H9 (cell line): ENCODE results near the gene ATXN10. TPM values are rescaled to one million over a fixed set of nuclear protein-coding genes. Genes with fewer than 3 reads are reported as not detected.

Experiments used
- DNase-seq: peaks from one replicate; pipeline ENCODE4 v3.0.0-alpha.2; 2017
- H2AFZ ChIP-seq: one replicate; pipeline ENCODE4 v1.6.1; 2013; ENCODE audit warnings: mild to moderate bottlenecking, low read length, control low read depth, moderate library complexity
- H2AK5ac ChIP-seq: 2 replicates; pipeline ENCODE4 v1.6.1; 2013; ENCODE audit warnings: low read length, control low read depth, mixed read lengths; ENCODE audit not compliant: insufficient read length
- H2BK120ac ChIP-seq: one replicate; pipeline ENCODE4 v1.6.1; 2013; ENCODE audit warnings: low read depth, mild to moderate bottlenecking, low read length, control low read depth, inconsistent platforms; ENCODE audit not compliant: poor library complexity, severe bottlenecking
- H2BK12ac ChIP-seq: 2 replicates; pipeline ENCODE4 v1.6.1; 2013; ENCODE audit warnings: low read length, control low read depth, mixed read lengths, low read depth; ENCODE audit not compliant: insufficient read length
- H2BK15ac ChIP-seq: 2 replicates; pipeline ENCODE4 v1.6.1; 2013; ENCODE audit warnings: low read depth, low read length, control low read depth
- H2BK20ac ChIP-seq: one replicate; pipeline ENCODE4 v1.6.1; 2013; ENCODE audit warnings: low read depth, mild to moderate bottlenecking, low read length, control low read depth, inconsistent platforms; ENCODE audit not compliant: poor library complexity, severe bottlenecking
- H2BK5ac ChIP-seq: 2 replicates; pipeline ENCODE4 v1.6.1; 2013; ENCODE audit warnings: low read length, control low read depth, mixed read lengths; ENCODE audit not compliant: insufficient read length
- H3K14ac ChIP-seq: 2 replicates; pipeline ENCODE4 v1.6.1; 2013; ENCODE audit warnings: low read length, control low read depth; ENCODE audit not compliant: insufficient read depth
- H3K18ac ChIP-seq: 2 replicates; pipeline ENCODE4 v1.6.1; 2013; ENCODE audit warnings: low read depth, mild to moderate bottlenecking, mixed read lengths, low read length, control low read depth; ENCODE audit not compliant: insufficient read length
- H3K23ac ChIP-seq: 2 replicates; pipeline ENCODE4 v1.6.1; 2013; ENCODE audit warnings: low read length, control low read depth, mixed read lengths, low read depth; ENCODE audit not compliant: insufficient read length
- H3K23me2 ChIP-seq: 2 replicates; pipeline ENCODE4 v1.6.1; 2013; ENCODE audit warnings: low read depth, mild to moderate bottlenecking, mixed read lengths, low read length, control low read depth; ENCODE audit not compliant: insufficient read length, poor library complexity, severe bottlenecking
- H3K27ac ChIP-seq: 2 replicates; pipeline ENCODE4 v1.5.1; 2013; ENCODE audit warnings: low read length, control low read depth, mixed read lengths, low read depth; ENCODE audit not compliant: insufficient read length
- H3K27me3 ChIP-seq: 2 replicates; pipeline ENCODE4 v1.6.1; 2013; ENCODE audit warnings: low read length, control low read depth, inconsistent platforms; ENCODE audit not compliant: insufficient read depth
- H3K4ac ChIP-seq: 2 replicates; pipeline ENCODE4 v1.6.1; 2013; ENCODE audit warnings: low read depth, mild to moderate bottlenecking, control low read depth, inconsistent platforms, low read length, moderate library complexity
- H3K4me1 ChIP-seq: 2 replicates; pipeline ENCODE4 v1.6.1; 2013; ENCODE audit warnings: low read length, control low read depth, inconsistent platforms; ENCODE audit not compliant: insufficient read depth
- H3K4me2 ChIP-seq: 2 replicates; pipeline ENCODE4 v1.6.1; 2013; ENCODE audit warnings: low read length, control low read depth, mixed read lengths; ENCODE audit not compliant: insufficient read length, insufficient read depth
- H3K56ac ChIP-seq: 2 replicates; pipeline ENCODE4 v1.6.1; 2013; ENCODE audit warnings: low read depth, mild to moderate bottlenecking, mixed read lengths, low read length, control low read depth; ENCODE audit not compliant: insufficient read length
- H3K79me1 ChIP-seq: 2 replicates; pipeline ENCODE4 v1.6.1; 2013; ENCODE audit warnings: low read depth, mild to moderate bottlenecking, moderate library complexity, low read length, control low read depth, inconsistent platforms; ENCODE audit not compliant: insufficient read depth, poor library complexity, severe bottlenecking
- H3K79me2 ChIP-seq: 2 replicates; pipeline ENCODE4 v1.6.1; 2013; ENCODE audit warnings: low read length, control low read depth, inconsistent platforms; ENCODE audit not compliant: insufficient read depth
- H3K9ac ChIP-seq: 2 replicates; pipeline ENCODE4 v1.6.1; 2013; ENCODE audit warnings: low read length, control low read depth, mixed read lengths; ENCODE audit not compliant: insufficient read length; ENCODE audit errors: extremely low read depth
- H3K9me3 ChIP-seq: one replicate; pipeline ENCODE4 v1.6.1; 2013; ENCODE audit warnings: low read depth, low read length, inconsistent platforms; ENCODE audit not compliant: control insufficient read depth
- H3T11ph ChIP-seq: one replicate; pipeline ENCODE4 v1.6.1; 2013; ENCODE audit warnings: mild to moderate bottlenecking, low read length, control low read depth, inconsistent platforms
- H4K20me1 ChIP-seq: one replicate; pipeline ENCODE4 v1.6.1; 2013; ENCODE audit not compliant: control insufficient read depth, insufficient read length, insufficient read depth
- H4K5ac ChIP-seq: 2 replicates; pipeline ENCODE4 v1.6.1; 2013; ENCODE audit warnings: low read depth, mild to moderate bottlenecking, mixed read lengths, low read length, control low read depth; ENCODE audit not compliant: insufficient read length
- H4K8ac ChIP-seq: replicated peaks from 2 replicates; pipeline ENCODE4 v1.6.1; 2013; ENCODE audit warnings: low read length, control low read depth, mixed read lengths, low read depth; ENCODE audit not compliant: insufficient read length
- H4K91ac ChIP-seq: 2 replicates; pipeline ENCODE4 v1.6.1; 2013; ENCODE audit warnings: low read depth, mild to moderate bottlenecking, moderate library complexity, mixed read lengths, low read length, control low read depth; ENCODE audit not compliant: insufficient read length
- H3K27ac Mint-ChIP-seq, 3 experiments: 2 replicates in 2 of 3; 3 replicates in 1 of 3; pipeline ENCODE4 v1.8.0; 2020 to 2021; ENCODE audit warnings: mixed read lengths in 3 of 3, mild to moderate bottlenecking in 1 of 3, moderate library complexity in 1 of 3
- H3K27me3 Mint-ChIP-seq: 2 replicates; pipeline ENCODE4 v1.8.0; 2021; ENCODE audit warnings: low read depth, mild to moderate bottlenecking, moderate library complexity, mixed read lengths
- H3K36me3 Mint-ChIP-seq, 3 experiments: 2 replicates in 2 of 3; 3 replicates in 1 of 3; pipeline ENCODE4 v1.8.0; 2020 to 2021; ENCODE audit warnings: low read depth in 3 of 3, mixed read lengths in 3 of 3; ENCODE audit not compliant: insufficient read depth in 1 of 3
- H3K4me1 Mint-ChIP-seq, 2 experiments: 2 replicates each; pipeline ENCODE4 v1.8.0; 2020; ENCODE audit warnings: mixed read lengths in 2 of 2
- H3K4me3 Mint-ChIP-seq, 2 experiments: 2 replicates in 1 of 2; 3 replicates in 1 of 2; pipeline ENCODE4 v1.8.0; 2020 to 2021; ENCODE audit warnings: mild to moderate bottlenecking in 2 of 2, mixed read lengths in 2 of 2, moderate library complexity in 1 of 2
- H3K9me3 Mint-ChIP-seq, 2 experiments: 2 replicates in 1 of 2; 3 replicates in 1 of 2; pipeline ENCODE4 v1.8.0; 2020; ENCODE audit warnings: mild to moderate bottlenecking in 2 of 2, mixed read lengths in 2 of 2, moderate library complexity in 1 of 2
- WGBS: extraction: QIAGEN DNeasy Blood & Tissue Kit; methylation state at CpG from one replicate; pipeline ENCODE4 v1.1.7; 2013; ENCODE audit warnings: missing lambda C conversion rate, low lambda C conversion rate, mixed read lengths; ENCODE audit not compliant: insufficient read length; ENCODE audit errors: extremely low coverage; 5-methylcytosine and 5-hydroxymethylcytosine counted together
- total RNA-seq: library from RNA; stranded (reverse); gene quantifications from 2 replicates; pipeline ENCODE4 v1.2.1, GENCODE V29; 2021
- TF ChIP-seq, protein P1 (sequence below): fragments of 200-600 bp; sonication (generic); conservative IDR thresholded peaks from 3 replicates; pipeline ENCODE4 v1.8.0; 2021; ENCODE audit warnings: antibody characterized with exemption, mild to moderate bottlenecking

The ATXN10 gene
- total RNA-seq, 1 experiment from 2014 or later, result 210 TPM

DNA sequence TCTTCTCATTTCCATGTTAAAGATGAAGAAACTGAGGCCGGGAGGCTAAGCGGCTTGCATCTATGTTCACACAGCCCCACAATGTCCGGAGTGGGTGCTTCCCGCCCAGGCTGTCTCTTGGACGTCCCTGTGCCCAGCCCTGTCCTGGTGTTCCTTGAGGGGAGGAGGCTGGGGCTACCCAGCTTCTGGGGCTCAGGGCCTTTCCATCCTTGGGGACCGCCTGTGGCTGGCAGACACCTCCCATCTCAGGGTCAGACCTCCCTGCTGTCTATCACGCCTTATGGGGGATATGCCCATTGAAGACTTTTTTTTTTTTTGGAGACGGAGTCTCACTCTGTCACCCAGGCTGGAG, 209.9 kb downstream of the ATXN10 start:
- Histone ChIP-seq H3K23me2 (no peaks in the 10 kb centered on the region), H4K91ac (no peak overlapping the region), H4K20me1 (no peaks in the 10 kb centered on the region), H3K4ac (no peak overlapping the region), H3K27ac (no peak overlapping the region), H3K14ac (no peak overlapping the region), H3K23ac (no peak overlapping the region), H3K79me1 (no peaks in the 10 kb centered on the region), H2AFZ (no peak overlapping the region), H2AK5ac (no peak overlapping the region), H2BK12ac (no peak overlapping the region), H3K56ac (no peak overlapping the region), H3K79me2 (no peaks in the 10 kb centered on the region), H2BK120ac (no peak overlapping the region), H2BK5ac (no peak overlapping the region), H2BK15ac (no peak overlapping the region), H3K18ac (no peak overlapping the region), H3K4me2 (no peak overlapping the region), H3T11ph (no peak overlapping the region), H3K9ac (no peak overlapping the region), H3K27me3 (peaks cover 3% of the 10 kb centered on the region; the same call in 1 of the 2 replicates), H2BK20ac (no peak overlapping the region), H3K4me1 (no peaks in the 10 kb centered on the region), H4K5ac (no peak overlapping the region), H3K9me3 (no peaks in the 10 kb centered on the region), H4K8ac (no peak overlapping the region)
- peaks cover 7 to 32% of the 10 kb centered on the region in 2 experiments for H3K4me1 Mint-ChIP-seq
- TF ChIP-seq, protein P1, sequence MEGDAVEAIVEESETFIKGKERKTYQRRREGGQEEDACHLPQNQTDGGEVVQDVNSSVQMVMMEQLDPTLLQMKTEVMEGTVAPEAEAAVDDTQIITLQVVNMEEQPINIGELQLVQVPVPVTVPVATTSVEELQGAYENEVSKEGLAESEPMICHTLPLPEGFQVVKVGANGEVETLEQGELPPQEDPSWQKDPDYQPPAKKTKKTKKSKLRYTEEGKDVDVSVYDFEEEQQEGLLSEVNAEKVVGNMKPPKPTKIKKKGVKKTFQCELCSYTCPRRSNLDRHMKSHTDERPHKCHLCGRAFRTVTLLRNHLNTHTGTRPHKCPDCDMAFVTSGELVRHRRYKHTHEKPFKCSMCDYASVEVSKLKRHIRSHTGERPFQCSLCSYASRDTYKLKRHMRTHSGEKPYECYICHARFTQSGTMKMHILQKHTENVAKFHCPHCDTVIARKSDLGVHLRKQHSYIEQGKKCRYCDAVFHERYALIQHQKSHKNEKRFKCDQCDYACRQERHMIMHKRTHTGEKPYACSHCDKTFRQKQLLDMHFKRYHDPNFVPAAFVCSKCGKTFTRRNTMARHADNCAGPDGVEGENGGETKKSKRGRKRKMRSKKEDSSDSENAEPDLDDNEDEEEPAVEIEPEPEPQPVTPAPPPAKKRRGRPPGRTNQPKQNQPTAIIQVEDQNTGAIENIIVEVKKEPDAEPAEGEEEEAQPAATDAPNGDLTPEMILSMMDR, result no peak
- no peaks in the 10 kb centered on the region for H3K9me3 Mint-ChIP-seq
- H3K4me3 Mint-ChIP-seq, result 0 out of 5 replicates have a peak overlapping the region, but pooled peaks of 1 of the 2 experiments have one; percentile 17
- no peaks in the 10 kb centered on the region for H3K36me3 Mint-ChIP-seq
- no peak for DNase-seq
- peaks cover 9% of the 10 kb centered on the region for H3K27me3 Mint-ChIP-seq
- no CpG with 5 or more reads among the region's 8 CpGs for WGBS
- no peak overlapping the region for H3K27ac Mint-ChIP-seq
